GM18858 (cell line): Measurements from ENCODE around the gene HMX3.

Source experiments
- ATAC-seq: cut with Tn5 transposase; IDR thresholded peaks from one replicate; pipeline ENCODE4 v1.9.1; 2021; ENCODE audit not compliant: unreplicated experiment

HMX3 gene

DNA sequence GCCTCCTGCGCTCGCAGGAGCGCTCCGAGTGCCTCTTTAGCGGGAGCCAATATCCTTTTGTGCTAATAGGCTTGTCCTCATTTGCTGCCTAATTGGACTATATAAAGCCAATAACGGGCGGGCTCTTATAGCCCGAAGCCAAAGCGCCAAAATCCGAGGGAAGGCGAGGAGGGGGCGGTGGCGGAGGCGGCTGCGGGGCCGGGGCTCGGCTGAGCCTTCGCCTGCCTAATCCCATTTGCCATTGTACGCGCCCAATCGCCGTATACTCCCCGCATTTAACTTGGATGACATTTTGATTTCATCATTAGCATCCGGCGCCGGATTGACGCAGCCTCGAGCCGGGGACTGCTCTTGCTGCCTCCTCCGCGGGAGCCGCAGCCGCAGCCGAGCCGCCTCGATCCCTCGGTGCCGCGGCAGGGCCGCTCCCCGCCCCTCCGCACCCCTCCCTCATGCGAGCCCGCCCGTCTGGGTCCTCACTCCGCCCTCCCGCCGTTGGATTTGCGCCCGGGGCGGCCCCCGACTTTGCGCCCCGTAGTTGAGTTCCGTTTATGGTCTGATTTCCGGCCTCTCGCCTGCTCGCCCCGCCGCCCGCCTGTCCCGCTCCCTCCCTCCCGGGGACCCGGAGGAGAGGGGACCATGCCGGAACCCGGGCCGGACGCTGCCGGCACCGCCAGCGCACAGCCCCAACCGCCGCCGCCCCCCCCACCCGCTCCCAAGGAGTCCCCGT, at the start of gene HMX3:
Gene HMX3 (plus strand): TSS at position 556 of the 727 bp plus-strand sequence. CDS start 81 bp downstream, at position 637.
- no peak for ATAC-seq

GRCh38 chr10:123086281-123086680, 49.5 kb upstream of the HMX3 start:
- no peak for ATAC-seq

DNA sequence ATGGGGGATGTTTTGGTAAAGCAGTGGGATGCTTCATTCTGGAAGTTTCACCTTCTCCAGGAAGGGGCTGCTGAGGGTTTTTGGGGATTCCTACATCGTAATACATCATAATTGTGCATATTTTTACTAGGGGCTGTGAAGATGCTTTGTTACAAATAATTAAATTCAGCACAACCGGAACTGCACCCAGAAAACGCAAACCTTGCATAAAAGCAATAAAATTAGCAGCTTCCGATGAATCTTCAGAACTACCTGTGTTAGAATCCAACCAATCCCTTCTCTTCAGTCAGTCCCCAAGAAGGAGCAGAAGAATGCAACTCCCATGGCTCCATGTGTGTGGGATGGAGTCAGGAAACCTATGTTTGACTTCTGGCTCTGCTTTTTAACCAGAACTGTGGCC, 48.4 kb upstream of the HMX3 start:
- ATAC-seq: no peak

GRCh38 chr10:123087786-123088185, 48.0 kb upstream of the HMX3 start:
- ATAC-seq: no peak

DNA sequence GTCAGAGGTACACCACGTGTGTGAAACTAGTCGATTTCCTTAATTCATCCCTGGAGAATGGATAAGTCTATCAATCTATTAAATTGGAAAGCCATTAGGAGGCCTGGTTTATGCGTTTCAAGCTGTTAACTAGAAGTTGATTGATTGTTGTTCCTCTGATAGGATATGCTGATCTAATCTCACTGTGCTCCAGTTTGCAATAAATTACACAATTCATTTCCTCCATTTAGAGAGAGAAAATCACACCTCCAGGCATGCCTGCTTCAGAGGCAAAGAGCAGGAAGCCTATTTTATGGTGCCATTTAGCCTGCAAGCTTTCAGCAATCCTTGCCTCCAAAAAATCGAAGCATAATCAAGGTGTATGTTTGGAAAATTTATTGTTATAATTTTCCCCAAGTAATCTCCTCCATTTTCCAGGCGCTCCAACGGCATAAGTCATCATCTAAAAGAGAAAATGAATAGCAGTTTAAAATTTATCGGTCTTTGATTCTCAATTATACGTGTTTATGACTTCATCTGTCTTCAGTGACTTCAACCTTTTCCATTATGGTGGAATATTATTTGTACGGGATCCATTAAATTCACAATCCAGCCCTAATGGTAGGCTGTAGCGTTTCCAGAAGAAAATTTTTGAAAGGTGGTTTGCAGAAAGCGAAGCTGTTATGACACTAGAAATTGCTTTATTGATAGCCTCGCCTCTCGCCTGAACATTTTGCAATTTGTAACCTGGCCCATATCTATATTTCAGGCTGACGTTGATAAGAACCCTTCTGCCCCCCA, 42.9 kb upstream of the HMX3 start:
- ATAC-seq: no peak

DNA sequence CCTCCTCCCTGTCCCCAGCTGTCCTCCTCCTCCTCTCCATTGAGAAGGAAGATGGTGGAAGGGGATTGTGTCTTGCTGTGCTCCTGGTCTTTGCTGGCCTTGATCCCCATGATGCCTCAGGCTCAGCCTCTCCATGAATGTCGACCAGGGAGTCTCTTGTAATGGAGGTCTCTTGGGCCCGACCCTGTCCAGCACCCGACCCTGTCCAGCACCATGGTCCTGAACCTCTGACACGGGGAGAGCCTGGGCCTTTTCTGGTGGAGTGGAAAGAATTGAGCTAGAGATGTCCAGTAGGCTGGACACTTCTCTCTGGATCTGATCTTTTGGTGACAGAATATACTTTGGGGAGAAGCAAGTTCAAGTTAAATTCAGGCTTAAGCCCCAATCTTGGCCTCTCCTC, 42.3 kb upstream of the HMX3 start:
- no peak for ATAC-seq

DNA sequence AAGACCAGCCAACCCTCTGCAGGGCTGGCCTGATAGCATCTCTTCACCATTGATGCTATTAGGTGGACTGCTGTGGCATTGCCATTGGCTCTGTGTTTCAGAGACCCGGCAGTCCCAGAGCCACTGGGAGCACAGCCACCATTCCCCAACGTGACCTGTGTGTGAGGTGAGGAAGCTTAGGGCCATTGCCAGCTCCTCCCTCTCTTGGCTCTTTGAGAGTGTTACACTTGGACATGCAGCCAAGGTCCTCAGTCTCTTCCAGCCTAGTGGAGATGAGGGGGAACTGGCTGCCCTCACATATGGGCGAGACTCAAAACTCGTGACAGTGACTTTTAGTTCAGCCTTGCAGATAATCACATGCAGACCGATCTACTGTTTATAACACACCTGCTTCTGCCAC, 39.3 kb upstream of the HMX3 start:
- ATAC-seq: no peak

DNA sequence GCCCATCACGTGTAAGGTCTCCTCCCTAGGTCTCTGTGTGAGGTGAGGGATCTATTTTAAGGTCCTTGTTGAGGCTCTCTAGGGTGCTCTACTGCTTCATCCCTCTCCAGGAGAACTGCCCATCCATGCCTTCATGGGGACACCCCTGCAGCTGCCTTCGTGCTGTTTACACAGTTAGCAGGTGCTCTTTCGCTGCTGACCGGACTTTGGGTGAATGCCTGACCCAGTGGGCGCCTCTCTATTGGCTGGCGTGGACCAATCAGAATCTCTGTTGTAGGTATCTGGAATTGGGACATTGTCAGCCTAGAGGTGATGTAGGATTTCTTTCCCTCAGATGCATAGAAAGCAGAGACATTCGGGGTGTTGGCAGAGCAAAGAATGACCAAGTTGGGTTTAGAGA, 38.7 kb upstream of the HMX3 start:
- no peak for ATAC-seq

- no peak for ATAC-seq
Measured at GRCh38 chr10:123100030-123100762, 35.6 kb upstream of the HMX3 start.

GRCh38 chr10:123101872-123102271, 33.9 kb upstream of the HMX3 start:
- ATAC-seq: no peak

GRCh38 chr10:123102673-123103072, 33.1 kb upstream of the HMX3 start:
- ATAC-seq: no peak

GRCh38 chr10:123103944-123104343, 31.8 kb upstream of the HMX3 start:
- no peak for ATAC-seq

DNA sequence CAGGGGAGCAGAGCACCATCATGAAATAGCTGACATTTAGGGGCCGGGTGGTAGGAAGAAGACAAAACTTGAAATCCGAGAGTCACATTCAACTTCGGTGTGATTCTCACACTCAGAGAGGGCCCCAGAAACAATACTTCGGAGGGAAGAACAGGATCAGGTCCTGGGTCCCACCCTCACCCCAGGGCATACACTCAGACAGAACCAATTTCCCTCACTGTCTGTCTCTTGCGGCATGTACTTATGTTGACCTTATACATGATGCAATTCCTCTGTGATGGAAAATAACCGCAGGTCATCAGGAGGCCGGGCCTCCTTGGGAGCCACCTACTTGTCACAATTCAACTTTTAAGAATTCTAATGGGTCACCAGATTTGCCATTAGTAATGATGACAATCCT, 26.3 kb upstream of the HMX3 start:
- ATAC-seq: no peak

- no peak for ATAC-seq
Measured at GRCh38 chr10:123117644-123118417, 17.9 kb upstream of the HMX3 start.

DNA sequence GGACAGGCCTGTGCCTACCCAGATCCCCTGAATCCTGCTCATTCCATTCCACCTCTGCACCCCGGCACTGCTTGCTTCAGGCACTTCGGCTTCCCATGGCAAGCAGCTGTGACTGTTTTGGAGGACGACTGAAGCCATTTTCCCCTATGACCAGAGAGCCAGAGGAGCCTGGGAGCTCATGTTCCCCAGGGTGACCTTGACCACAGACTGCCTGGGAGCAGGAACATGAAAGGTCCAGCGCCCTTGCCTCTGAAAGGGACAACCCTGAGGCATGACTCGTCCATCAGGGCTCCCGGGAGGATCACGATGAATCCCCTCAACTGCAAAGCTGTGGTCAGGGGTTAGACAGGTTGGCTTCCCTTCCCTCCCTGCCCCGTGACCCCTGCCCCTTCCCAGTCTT, 16.7 kb upstream of the HMX3 start:
- no peak for ATAC-seq

GRCh38 chr10:123126246-123126645, 9.5 kb upstream of the HMX3 start:
- no peak for ATAC-seq

DNA sequence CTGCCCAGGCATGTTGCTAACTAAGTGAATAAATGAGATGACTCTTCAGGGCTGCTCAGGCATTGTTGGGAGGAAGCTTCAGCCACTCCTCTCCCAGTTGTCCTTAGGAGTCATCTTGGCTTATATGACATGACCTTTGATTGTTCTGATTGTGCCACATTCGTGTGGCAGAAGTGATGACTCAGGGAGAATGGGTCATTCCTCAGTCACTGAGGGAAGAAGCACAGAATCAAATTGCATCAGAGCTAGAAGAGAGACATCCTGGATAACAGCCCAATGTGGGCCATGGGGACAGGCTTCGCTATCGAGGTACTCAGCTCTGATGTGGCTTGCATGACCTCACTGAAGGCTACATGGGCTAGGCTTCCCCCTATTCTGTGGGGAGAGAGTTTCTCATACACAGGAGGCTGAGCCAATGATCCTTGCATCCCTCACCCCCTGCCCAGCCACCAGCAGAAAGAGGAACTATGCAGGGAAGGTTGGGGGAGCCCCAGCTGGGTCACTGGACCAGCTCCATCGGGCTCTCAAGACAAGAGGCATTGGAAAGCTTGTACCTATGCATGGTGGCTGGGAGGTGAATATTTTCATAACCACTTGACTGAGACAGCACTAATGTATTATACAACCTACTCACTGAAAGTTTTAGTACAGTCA, 6.0 kb upstream of the HMX3 start:
- ATAC-seq: no peak

GRCh38 chr10:123132576-123133477, 2.9 kb upstream of the HMX3 start:
- peak; percentile 51 for ATAC-seq

DNA sequence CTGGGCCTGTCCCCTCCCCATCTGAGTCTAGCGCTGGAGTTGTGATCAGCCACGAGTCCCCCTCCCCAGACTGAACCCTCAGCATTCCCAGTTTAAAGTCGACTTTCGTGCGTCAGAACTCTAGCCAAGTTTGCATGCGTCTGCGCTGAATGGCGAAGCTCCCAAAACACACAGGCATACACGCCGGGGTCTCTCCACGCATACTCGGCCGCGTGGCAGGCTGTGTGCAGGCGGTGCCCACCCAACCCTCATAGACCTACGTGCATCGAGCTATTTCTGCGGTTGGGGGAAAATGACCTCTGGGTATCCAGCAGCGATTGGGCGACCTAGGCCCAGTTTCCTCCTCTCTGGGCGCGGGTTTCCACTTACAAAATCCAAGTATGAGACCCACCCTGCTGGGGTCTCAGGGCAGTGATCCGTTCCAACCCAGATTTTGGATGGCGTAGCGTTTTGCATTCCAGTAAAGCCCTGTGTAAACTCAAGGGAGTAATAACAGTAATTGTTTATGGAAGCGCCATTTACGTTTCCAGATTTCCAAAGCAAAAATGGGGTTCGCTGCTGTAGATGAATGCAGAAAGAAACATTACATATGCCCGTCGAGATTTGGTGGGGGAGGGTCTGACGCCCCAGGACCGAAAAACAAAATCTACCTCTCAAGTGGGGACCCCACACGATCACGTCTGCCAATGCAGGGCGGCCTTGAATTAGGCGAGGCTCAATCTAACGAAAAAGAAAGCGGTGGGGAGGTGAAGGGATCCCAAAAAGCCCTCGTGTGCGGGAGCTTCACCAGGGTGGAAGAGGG, 2.0 kb upstream of the HMX3 start:
- ATAC-seq: no peak
